K562 (cell line): Measurements from ENCODE around the gene FOLR2. TPM values are rescaled to one million over a fixed set of nuclear protein-coding genes. Genes with fewer than 3 reads are reported as not detected.
A peak's percentile ranks its signal among the peaks of the same experiment; 100 is the strongest.

ENCODE experiments used
- AFF1 ChIP-seq, 2 experiments: fragments of 450-650 bp; IDR thresholded peaks; 2 replicates each; pipeline ENCODE4 v1.6.1; 2018; ENCODE audit warnings: mild to moderate bottlenecking in 2 of 2, low read depth in 1 of 2; ENCODE audit not compliant: partially characterized antibody in 2 of 2
- ATF7 ChIP-seq: fragments of 450-650 bp; IDR thresholded peaks from 2 replicates; pipeline ENCODE4 v1.7.1; 2014; ENCODE audit warnings: mild to moderate bottlenecking, moderate library complexity
- CBFA2T2 ChIP-seq: fragments of 450-650 bp; conservative IDR thresholded peaks from 2 replicates; pipeline ENCODE4 v1.6.1; 2017; ENCODE audit warnings: mild to moderate bottlenecking
- CBX2 ChIP-seq: fragments of 200-600 bp; sonication (generic); IDR thresholded peaks from one replicate; pipeline ENCODE4 v1.6.1; 2012; ENCODE audit warnings: mild to moderate bottlenecking, low read length, inconsistent platforms; ENCODE audit not compliant: insufficient read depth, poor library complexity, severe bottlenecking
- JUN ChIP-seq, 2 experiments: sonication (generic) in 1 of 2; formaldehyde crosslinking in 1 of 2; IDR thresholded peaks; 2 replicates each; pipeline versions ENCODE4 v1.6.1 to v1.8.0; 2012 to 2022; ENCODE audit warnings: borderline replicate concordance in 2 of 2, mild to moderate bottlenecking in 2 of 2, improper control_type of control experiment in 1 of 2, low read depth in 1 of 2, low read length in 1 of 2, missing genetic modification reagents in 1 of 2
- KHSRP ChIP-seq: fragments of 450-650 bp; IDR thresholded peaks from 2 replicates; pipeline ENCODE4 v1.6.1; 2017
- L3MBTL2 ChIP-seq: fragments of 450-650 bp; IDR thresholded peaks from 2 replicates; pipeline ENCODE4 v1.6.1; 2016; ENCODE audit warnings: mild to moderate bottlenecking, moderate library complexity
- LARP7 ChIP-seq: fragments of 450-650 bp; IDR thresholded peaks from 2 replicates; pipeline ENCODE4 v1.6.1; 2016
- MAZ ChIP-seq, 2 experiments: fragments of 450-650 bp in 1 of 2; sonication (generic) in 1 of 2; formaldehyde crosslinking; IDR thresholded peaks in 1 of 2; conservative IDR thresholded peaks in 1 of 2; 2 replicates each; pipeline versions ENCODE4 v1.4.0 to v1.5.0; 2020; ENCODE audit warnings: mild to moderate bottlenecking in 1 of 2, missing genetic modification reagents in 1 of 2
- PHF21A ChIP-seq: fragments of 450-650 bp; IDR thresholded peaks from 2 replicates; pipeline ENCODE4 v1.6.1; 2017; ENCODE audit warnings: low read depth, borderline replicate concordance
- POU5F1 ChIP-seq: fragments of 150-350 bp; IDR thresholded peaks from 2 replicates; pipeline ENCODE4 v1.6.1; 2014; ENCODE audit warnings: borderline replicate concordance, low read length, low read depth, mild to moderate bottlenecking; ENCODE audit not compliant: partially characterized antibody
- RAD21 ChIP-seq, 2 experiments: fragments of 250-450 bp in 1 of 2; fragments of 450-650 bp in 1 of 2; sonication (Bioruptor Pico) in 1 of 2; formaldehyde crosslinking in 1 of 2; IDR thresholded peaks in 1 of 2; conservative IDR thresholded peaks in 1 of 2; 2 replicates each; pipeline versions ENCODE4 v1.4.0 to v1.8.0; 2020 to 2022; ENCODE audit warnings: mild to moderate bottlenecking in 2 of 2, moderate library complexity in 1 of 2
- RHOXF2B ChIP-seq: fragments of 250-450 bp; sonication (Bioruptor Pico); conservative IDR thresholded peaks from 2 replicates; pipeline ENCODE4 v1.5.1; 2021
- SMARCB1 ChIP-seq: IDR thresholded peaks from 2 replicates; pipeline ENCODE4 v1.6.1; 2011; ENCODE audit warnings: improper control_type of control experiment, low read depth; ENCODE audit not compliant: insufficient read length
- STAG1 ChIP-seq: sonication (generic); formaldehyde crosslinking; IDR thresholded peaks from 2 replicates; pipeline ENCODE4 v1.5.0; 2020; ENCODE audit warnings: missing genetic modification reagents, borderline replicate concordance
- TFAP4 ChIP-seq: sonication (generic); formaldehyde crosslinking; IDR thresholded peaks from 2 replicates; pipeline ENCODE4 v1.8.0; 2022; ENCODE audit warnings: missing genetic modification reagents, mild to moderate bottlenecking, moderate library complexity, borderline replicate concordance
- USF2 ChIP-seq: sonication (generic); formaldehyde crosslinking; IDR thresholded peaks from 2 replicates; pipeline ENCODE4 v1.5.0; 2020; ENCODE audit warnings: missing genetic modification reagents
- ZBTB2 ChIP-seq: fragments of 450-650 bp; IDR thresholded peaks from 2 replicates; pipeline ENCODE4 v1.6.1; 2016; ENCODE audit warnings: antibody characterized with exemption
- ZFX ChIP-seq: sonication (generic); formaldehyde crosslinking; IDR thresholded peaks from 2 replicates; pipeline ENCODE4 v1.8.0; 2022; ENCODE audit warnings: mild to moderate bottlenecking, missing genetic modification reagents, moderate library complexity
- ZNF583 ChIP-seq: fragments of 250-450 bp; sonication (Bioruptor Pico); IDR thresholded peaks from 2 replicates; pipeline ENCODE4 v1.4.0; 2020
- ZNF76 ChIP-seq: fragments of 250-450 bp; sonication (Bioruptor Pico); IDR thresholded peaks from 2 replicates; pipeline ENCODE4 v1.4.0; 2020; ENCODE audit warnings: mild to moderate bottlenecking, moderate library complexity, borderline replicate concordance
- polyA plus RNA-seq, 8 experiments: library from polyadenylated mRNA; depleted of rRNA in 4 of 8; stranded (reverse) in 5 of 8; unstranded in 3 of 8; fragments of >200 nt; fragmentation: Nextera tagmentation in 2 of 8; fragmentation: Illumina TruSeq in 1 of 8; extraction: Ambion mirVana in 2 of 8; extraction: Trizol in 1 of 8; gene quantifications; 2 replicates each; pipeline versions ENCODE4 v1.2.1 to v1.2.3, GENCODE V29; 2011 to 2014; ENCODE audit warnings: inconsistent platforms in 1 of 8, missing spikeins in 1 of 8
- total RNA-seq, 7 experiments: library from RNA; depleted of rRNA in 6 of 7; stranded (reverse); fragments of >200 nt in 6 of 7; fragmentation: Illumina TruSeq in 2 of 7; extraction: Trizol in 2 of 7; gene quantifications; 2 replicates each; pipeline versions ENCODE4 v1.2.1 to v1.2.3, GENCODE V29; 2011 to 2021; ENCODE audit warnings: low replicate concordance in 1 of 7

Gene FOLR2
- total and polyA plus RNA-seq, 9 of the 15 experiments (the other 6 are each of a cell fraction or from before 2014, with no cell fraction given): 0.27 TPM; not detected in 8

- TF ChIP-seq MAZ (CRISPR knock-in tag; conservative IDR thresholded peaks at IDR 0.05 in 1 of 2, IDR thresholded peaks at IDR 0.05 in 1 of 2): peak in 1 of 2 experiments; percentile 81; a peak in 2 of 4 replicates
- no peak for TF ChIP-seq ZNF583 (CRISPR knock-in tag)
- TF ChIP-seq TFAP4 (CRISPR knock-in tag): peak; percentile 45; the same call in 1 of the 2 replicates
- TF ChIP-seq L3MBTL2: no peak
- TF ChIP-seq ZBTB2: no peak
- no peak for TF ChIP-seq PHF21A
- no peak for TF ChIP-seq KHSRP
- TF ChIP-seq STAG1 (CRISPR knock-in tag): 0 out of 2 replicates have a peak, but pooled peaks have one; percentile 28
- peak; percentile 34 to 58 for TF ChIP-seq RAD21 (CRISPR knock-in tag; conservative IDR thresholded peaks at IDR 0.05 in 1 of 2, IDR thresholded peaks at IDR 0.05 in 1 of 2)
- peak in 1 of 2 experiments; percentile 26 for TF ChIP-seq AFF1 (IDR thresholded peaks at IDR 0.05; ENCODE audit: low read depth in 1 of 2, partially characterized antibody in 2 of 2)
- TF ChIP-seq CBFA2T2: no peak
- TF ChIP-seq ATF7: peak; percentile 77
- 0 out of 2 replicates have a peak, but pooled peaks have one; percentile 28 for TF ChIP-seq JUN (IDR thresholded peaks at IDR 0.05; ENCODE audit: borderline replicate concordance, low read depth, low read length)
- TF ChIP-seq JUN (CRISPR knock-in tag; IDR thresholded peaks at IDR 0.05; ENCODE audit: borderline replicate concordance): no peak; the same call in 1 of the 2 replicates
- no peak for TF ChIP-seq CBX2
- TF ChIP-seq RHOXF2B (CRISPR knock-in tag): no peak
- no peak for TF ChIP-seq SMARCB1
- TF ChIP-seq POU5F1: no peak
- TF ChIP-seq ZNF76 (CRISPR knock-in tag): no peak
- TF ChIP-seq ZFX (CRISPR knock-in tag): no peak
- TF ChIP-seq LARP7: no peak
- TF ChIP-seq USF2: no peak
These were observed 21.5 kb downstream of the FOLR2 start (continued) for GRCh38 chr11:72238040-72238450.
